Stimulated activated CD4-positive, alpha-beta T cell treated with anti-CD3 and anti-CD28 coated beads, Interleukin-12 subunit alpha, Interleukin-12 subunit beta, amount 100 ng/mL, for 48 hours (primary cell): ENCODE data around the gene KDM6A.
"Not testable (repeated sequence)": the region's sequence is repeated elsewhere in the genome, so short reads cannot be mapped to it uniquely, and the experiment has no call there.

Experiments used
- DNase-seq, 3 donors: peaks; one replicate each; pipeline ENCODE4 v3.0.0-alpha.2; 2020; ENCODE audit warnings: low read depth in 2 of 3, low spot score in 1 of 3

The KDM6A gene

GRCh38 chrX:44915361-44915868 lies 42.4 kb downstream of the KDM6A start:
- DNase-seq = no peak

GRCh38 chrX:44918722-44919121 lies 45.7 kb downstream of the KDM6A start:
- no peak for DNase-seq

GRCh38 chrX:44922980-44923379 lies 50.0 kb downstream of the KDM6A start:
- no peak for DNase-seq

- DNase-seq = no peak
Observed at GRCh38 chrX:44927398-44927797, 54.4 kb downstream of the KDM6A start.

- DNase-seq = no peak
Observed at GRCh38 chrX:44931441-44931973, 58.5 kb downstream of the KDM6A start.

- no peak for DNase-seq
Observed at GRCh38 chrX:44935172-44935571, 62.2 kb downstream of the KDM6A start.

GRCh38 chrX:44935640-44936039 lies 62.7 kb downstream of the KDM6A start:
- DNase-seq = no peak

GRCh38 chrX:44937606-44938005 lies 64.6 kb downstream of the KDM6A start:
- no peak for DNase-seq

GRCh38 chrX:44938111-44938510 lies 65.1 kb downstream of the KDM6A start:
- DNase-seq = no peak

- not testable (repeated sequence) for DNase-seq
Observed at GRCh38 chrX:44940541-44940940, 67.6 kb downstream of the KDM6A start.

GRCh38 chrX:44943007-44943406 lies 70.0 kb downstream of the KDM6A start:
- no peak for DNase-seq

GRCh38 chrX:44944894-44945293 lies 71.9 kb downstream of the KDM6A start:
- DNase-seq = no peak

- DNase-seq = peak; percentile 1 to 29 (median 8)
Observed at GRCh38 chrX:44945736-44946135, 72.7 kb downstream of the KDM6A start.

- DNase-seq = no peak
Observed at GRCh38 chrX:44946771-44947170, 73.8 kb downstream of the KDM6A start.

GRCh38 chrX:44947995-44948394 lies 75.0 kb downstream of the KDM6A start:
- no peak for DNase-seq

- DNase-seq = no peak
Observed at GRCh38 chrX:44948406-44948805, 75.4 kb downstream of the KDM6A start.

- DNase-seq = no peak
Observed at GRCh38 chrX:44949125-44949524, 76.1 kb downstream of the KDM6A start.

- DNase-seq = not testable (repeated sequence)
Observed at GRCh38 chrX:44950471-44951366, 77.7 kb downstream of the KDM6A start.

- no peak for DNase-seq
Observed at GRCh38 chrX:44951572-44952067, 78.6 kb downstream of the KDM6A start.

- DNase-seq = no peak
Observed at GRCh38 chrX:44952329-44953027, 79.5 kb downstream of the KDM6A start.

- no peak for DNase-seq
Observed at GRCh38 chrX:44953734-44954502, 80.9 kb downstream of the KDM6A start.
